ENCODE data around the gene ABCB1.

DNA sequence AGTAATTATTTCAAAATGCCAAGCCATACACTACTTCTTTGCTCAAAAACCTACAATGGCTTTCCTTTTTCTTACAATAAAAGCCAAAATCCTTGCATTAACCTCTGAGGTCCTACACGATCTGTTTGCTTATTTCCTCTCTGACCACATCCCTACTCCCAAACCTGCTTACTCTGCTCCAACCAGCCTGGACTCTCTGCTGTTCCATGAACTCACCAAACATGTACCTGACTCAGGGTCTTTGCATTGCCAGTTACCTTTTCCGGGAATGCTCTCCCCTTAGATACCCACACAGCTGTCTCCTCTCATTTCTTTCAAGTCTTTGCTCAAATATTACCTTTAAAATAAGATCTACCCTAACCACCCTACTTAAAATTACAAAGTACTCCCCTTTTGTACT is 127.5 kb downstream of the ABCB1 start:
- TF ChIP-seq, protein P1, sequence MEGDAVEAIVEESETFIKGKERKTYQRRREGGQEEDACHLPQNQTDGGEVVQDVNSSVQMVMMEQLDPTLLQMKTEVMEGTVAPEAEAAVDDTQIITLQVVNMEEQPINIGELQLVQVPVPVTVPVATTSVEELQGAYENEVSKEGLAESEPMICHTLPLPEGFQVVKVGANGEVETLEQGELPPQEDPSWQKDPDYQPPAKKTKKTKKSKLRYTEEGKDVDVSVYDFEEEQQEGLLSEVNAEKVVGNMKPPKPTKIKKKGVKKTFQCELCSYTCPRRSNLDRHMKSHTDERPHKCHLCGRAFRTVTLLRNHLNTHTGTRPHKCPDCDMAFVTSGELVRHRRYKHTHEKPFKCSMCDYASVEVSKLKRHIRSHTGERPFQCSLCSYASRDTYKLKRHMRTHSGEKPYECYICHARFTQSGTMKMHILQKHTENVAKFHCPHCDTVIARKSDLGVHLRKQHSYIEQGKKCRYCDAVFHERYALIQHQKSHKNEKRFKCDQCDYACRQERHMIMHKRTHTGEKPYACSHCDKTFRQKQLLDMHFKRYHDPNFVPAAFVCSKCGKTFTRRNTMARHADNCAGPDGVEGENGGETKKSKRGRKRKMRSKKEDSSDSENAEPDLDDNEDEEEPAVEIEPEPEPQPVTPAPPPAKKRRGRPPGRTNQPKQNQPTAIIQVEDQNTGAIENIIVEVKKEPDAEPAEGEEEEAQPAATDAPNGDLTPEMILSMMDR (IDR thresholded peaks at IDR 0.05): no peak
- TF ChIP-seq POLR2A (IDR thresholded peaks at IDR 0.05): no peak

Data from body of pancreas (tissue), 4 donors.